Stimulated activated memory B cell treated with anti-CD40 and anti-IgM and Interleukin-4, amounts not matched to agents 10 μg/mL and 1 μg/mL and 100 μg/mL, for 72 hours (primary cell): ENCODE results near the gene RPL18A.

Experiments
- ATAC-seq: fragments of 150-1000 bp; cut with Tn5 transposase; 2 replicates; pipeline ENCODE4 v1.10.0; 2021
- H3K27ac Mint-ChIP-seq: one replicate; pipeline ENCODE4 v1.8.0; 2022; ENCODE audit warnings: mild to moderate bottlenecking, mixed read lengths
- H3K27me3 Mint-ChIP-seq: one replicate; pipeline ENCODE4 v1.8.0; 2022; ENCODE audit warnings: mixed read lengths
- H3K36me3 Mint-ChIP-seq: one replicate; pipeline ENCODE4 v1.8.0; 2022; ENCODE audit warnings: mixed read lengths
- H3K4me1 Mint-ChIP-seq: one replicate; pipeline ENCODE4 v1.8.0; 2022; ENCODE audit warnings: mixed read lengths
- H3K4me3 Mint-ChIP-seq: one replicate; pipeline ENCODE4 v1.8.0; 2022; ENCODE audit warnings: mild to moderate bottlenecking, moderate library complexity, mixed read lengths
- H3K9me3 Mint-ChIP-seq: one replicate; pipeline ENCODE4 v1.8.0; 2022; ENCODE audit warnings: mixed read lengths

RPL18A gene

GRCh38 chr19:17835182-17836006 lies 24.3 kb upstream of the RPL18A start:
- Mint-ChIP-seq H3K27me3 (no peaks in the 10 kb centered on the region), H3K4me1 (peaks cover 9% of the 10 kb centered on the region), H3K9me3 (peaks cover 1% of the 10 kb centered on the region), H3K36me3 (peaks cover 81% of the 10 kb centered on the region), H3K27ac (no peak overlapping the region), H3K4me3 (no peak overlapping the region)
- no peak for ATAC-seq

- ATAC-seq, result no peak
- Mint-ChIP-seq H3K27ac (no peak overlapping the region), H3K9me3 (no peaks in the 10 kb centered on the region), H3K36me3 (peaks cover 80% of the 10 kb centered on the region), H3K4me3 (no peak overlapping the region), H3K4me1 (peaks cover 7% of the 10 kb centered on the region), H3K27me3 (no peaks in the 10 kb centered on the region)
Measured at GRCh38 chr19:17836530-17836929, 23.2 kb upstream of the RPL18A start.

- Mint-ChIP-seq H3K27ac (peak overlapping the region; percentile 67), H3K4me3 (no peak overlapping the region), H3K9me3 (no peaks in the 10 kb centered on the region), H3K27me3 (no peaks in the 10 kb centered on the region), H3K4me1 (peaks cover 7% of the 10 kb centered on the region), H3K36me3 (peaks cover 80% of the 10 kb centered on the region)
- no peak for ATAC-seq
Measured at GRCh38 chr19:17837972-17838371, 21.7 kb upstream of the RPL18A start.

- H3K27ac Mint-ChIP-seq, result no peak overlapping the region
Measured at GRCh38 chr19:17840019-17840418, 19.7 kb upstream of the RPL18A start.

GRCh38 chr19:17841371-17841809 lies 18.3 kb upstream of the RPL18A start:
- Mint-ChIP-seq H3K27me3 (no peaks in the 10 kb centered on the region), H3K4me1 (peaks cover 30% of the 10 kb centered on the region), H3K9me3 (no peaks in the 10 kb centered on the region), H3K4me3 (no peak overlapping the region), H3K36me3 (peaks cover 71% of the 10 kb centered on the region), H3K27ac (no peak overlapping the region)
- ATAC-seq, result no peak

More at GRCh38 chr19:17840019-17840418, 19.7 kb upstream of the RPL18A start:
- Mint-ChIP-seq H3K4me1 (peaks cover 23% of the 10 kb centered on the region), H3K9me3 (no peaks in the 10 kb centered on the region), H3K27me3 (no peaks in the 10 kb centered on the region), H3K4me3 (no peak overlapping the region), H3K36me3 (peaks cover 85% of the 10 kb centered on the region)
- ATAC-seq, result no peak

GRCh38 chr19:17841810-17842662 lies 17.7 kb upstream of the RPL18A start:
- H3K27ac Mint-ChIP-seq, result no peak overlapping the region
- H3K9me3 Mint-ChIP-seq, result no peaks in the 10 kb centered on the region
- H3K27me3 Mint-ChIP-seq, result no peaks in the 10 kb centered on the region
- no peak for ATAC-seq
- H3K4me3 Mint-ChIP-seq, result no peak overlapping the region
- H3K4me1 Mint-ChIP-seq, result peaks cover 32% of the 10 kb centered on the region
- H3K36me3 Mint-ChIP-seq, result peaks cover 66% of the 10 kb centered on the region

GRCh38 chr19:17842663-17843291 lies 16.9 kb upstream of the RPL18A start:
- H3K4me1 Mint-ChIP-seq, result peaks cover 35% of the 10 kb centered on the region
- peaks cover 63% of the 10 kb centered on the region for H3K36me3 Mint-ChIP-seq
- H3K27me3 Mint-ChIP-seq, result no peaks in the 10 kb centered on the region
- H3K9me3 Mint-ChIP-seq, result no peaks in the 10 kb centered on the region
- H3K4me3 Mint-ChIP-seq, result no peak overlapping the region
- no peak for ATAC-seq
- H3K27ac Mint-ChIP-seq, result no peak overlapping the region

GRCh38 chr19:17843292-17843827 lies 16.4 kb upstream of the RPL18A start:
- peaks cover 41% of the 10 kb centered on the region for H3K4me1 Mint-ChIP-seq

GRCh38 chr19:17843908-17844490 lies 15.7 kb upstream of the RPL18A start:
- H3K36me3 Mint-ChIP-seq, result peaks cover 52% of the 10 kb centered on the region
- H3K9me3 Mint-ChIP-seq, result no peaks in the 10 kb centered on the region
- no peak overlapping the region for H3K4me3 Mint-ChIP-seq
- no peak overlapping the region for H3K27ac Mint-ChIP-seq
- ATAC-seq, result no peak
- H3K4me1 Mint-ChIP-seq, result peaks cover 47% of the 10 kb centered on the region
- no peaks in the 10 kb centered on the region for H3K27me3 Mint-ChIP-seq

More at GRCh38 chr19:17843292-17843827, 16.4 kb upstream of the RPL18A start:
- peaks cover 57% of the 10 kb centered on the region for H3K36me3 Mint-ChIP-seq
- no peaks in the 10 kb centered on the region for H3K9me3 Mint-ChIP-seq
- H3K4me3 Mint-ChIP-seq, result no peak overlapping the region
- no peaks in the 10 kb centered on the region for H3K27me3 Mint-ChIP-seq
- no peak overlapping the region for H3K27ac Mint-ChIP-seq
- no peak for ATAC-seq

- no peak for ATAC-seq
- Mint-ChIP-seq H3K4me3 (peak overlapping the region; percentile 98), H3K27me3 (no peaks in the 10 kb centered on the region), H3K4me1 (peaks cover 67% of the 10 kb centered on the region), H3K9me3 (no peaks in the 10 kb centered on the region), H3K36me3 (peaks cover 38% of the 10 kb centered on the region), H3K27ac (peak overlapping the region; percentile 95)
Measured at GRCh38 chr19:17846146-17846545, 13.6 kb upstream of the RPL18A start.

GRCh38 chr19:17847538-17848366 lies 12.0 kb upstream of the RPL18A start, which contains the start of gene JAK3:
Gene JAK3, minus strand, starts transcription at chr19:17847982. Its CDS starts 3,565 bp downstream, at chr19:17844417.
- peaks cover 22% of the 10 kb centered on the region for H3K36me3 Mint-ChIP-seq
- ATAC-seq, result peak; percentile 93
- H3K27ac Mint-ChIP-seq, result peak within 1 kb of the TSS; percentile 95
- H3K9me3 Mint-ChIP-seq, result no peaks in the 10 kb centered on the region
- no peaks in the 10 kb centered on the region for H3K27me3 Mint-ChIP-seq
- peak within 1 kb of the TSS; percentile 98 for H3K4me3 Mint-ChIP-seq
- peaks cover 74% of the 10 kb centered on the region for H3K4me1 Mint-ChIP-seq

GRCh38 chr19:17848595-17849292 lies 11.0 kb upstream of the RPL18A start:
- no peak for ATAC-seq
- H3K9me3 Mint-ChIP-seq, result no peaks in the 10 kb centered on the region
- peaks cover 71% of the 10 kb centered on the region for H3K4me1 Mint-ChIP-seq
- H3K27me3 Mint-ChIP-seq, result no peaks in the 10 kb centered on the region
- peak overlapping the region; percentile 95 for H3K27ac Mint-ChIP-seq
- H3K4me3 Mint-ChIP-seq, result peak overlapping the region; percentile 98
- peaks cover 12% of the 10 kb centered on the region for H3K36me3 Mint-ChIP-seq

- Mint-ChIP-seq H3K27me3 (no peaks in the 10 kb centered on the region), H3K27ac (no peak overlapping the region), H3K9me3 (no peaks in the 10 kb centered on the region), H3K4me1 (peaks cover 38% of the 10 kb centered on the region), H3K4me3 (no peak overlapping the region), H3K36me3 (no peaks in the 10 kb centered on the region)
- no peak for ATAC-seq
Measured at GRCh38 chr19:17854061-17854460, 5.6 kb upstream of the RPL18A start.
